Astrocyte (in vitro differentiated cells and primary cell): Measurements from ENCODE around the gene SZRD1. TPM values are rescaled to one million over a fixed set of nuclear protein-coding genes. Genes with fewer than 3 reads are reported as not detected.

Experiments
- DNase-seq: peaks from one replicate; pipeline ENCODE4 v3.0.0-alpha.2; 2010; ENCODE audit warnings: low read depth
- FAIRE-seq: peaks from 2 replicates; lab custom pipeline; 2011; peaks lifted over from hg19 to GRCh38; lab: Jason Lieb, UNC
- H2AFZ ChIP-seq: 2 replicates; pipeline ENCODE4 v1.6.0; 2012; ENCODE audit warnings: low read depth, low read length, inconsistent platforms
- H3K27ac ChIP-seq: 2 replicates; pipeline ENCODE4 v1.5.1; 2011; ENCODE audit warnings: low read depth, low read length, inconsistent platforms
- H3K27me3 ChIP-seq: 2 replicates; pipeline ENCODE4 v1.6.0; 2011; ENCODE audit warnings: low read length, inconsistent platforms; ENCODE audit not compliant: insufficient read depth
- H3K36me3 ChIP-seq: 2 replicates; pipeline ENCODE4 v1.5.1; 2011; ENCODE audit warnings: low read length, inconsistent platforms; ENCODE audit not compliant: insufficient read depth
- H3K4me1 ChIP-seq: 2 replicates; pipeline ENCODE4 v1.5.1; 2011; ENCODE audit warnings: low read length, inconsistent platforms; ENCODE audit not compliant: insufficient read depth
- H3K4me2 ChIP-seq: 2 replicates; pipeline ENCODE4 v1.6.0; 2012; ENCODE audit warnings: low read length, inconsistent platforms
- H3K4me3 ChIP-seq: 2 replicates; pipeline ENCODE4 v1.5.1; 2011; ENCODE audit warnings: low read depth, mild to moderate bottlenecking, low read length, inconsistent platforms; ENCODE audit not compliant: insufficient read depth
- H3K79me2 ChIP-seq: 2 replicates; pipeline ENCODE4 v1.6.0; 2012; ENCODE audit warnings: mild to moderate bottlenecking, low read length, inconsistent platforms; ENCODE audit not compliant: insufficient read depth
- H3K9ac ChIP-seq: 2 replicates; pipeline ENCODE4 v1.6.0; 2012; ENCODE audit warnings: mild to moderate bottlenecking, low read length, inconsistent platforms
- H3K9me3 ChIP-seq: 2 replicates; pipeline ENCODE4 v1.5.1; 2012; ENCODE audit warnings: low read depth, mild to moderate bottlenecking, low read length, inconsistent platforms; ENCODE audit not compliant: insufficient read depth
- H4K20me1 ChIP-seq: 2 replicates; pipeline ENCODE4 v1.6.0; 2012; ENCODE audit warnings: low read length, inconsistent platforms; ENCODE audit not compliant: insufficient read depth
- H3K27ac Mint-ChIP-seq: one replicate; pipeline ENCODE4 v1.8.0; 2021; ENCODE audit warnings: mild to moderate bottlenecking, mixed read lengths; ENCODE audit not compliant: unreplicated experiment
- H3K27me3 Mint-ChIP-seq: one replicate; pipeline ENCODE4 v1.8.0; 2021; ENCODE audit warnings: low read depth, mixed read lengths; ENCODE audit not compliant: unreplicated experiment
- H3K36me3 Mint-ChIP-seq: one replicate; pipeline ENCODE4 v1.8.0; 2021; ENCODE audit warnings: low read depth, mixed read lengths; ENCODE audit not compliant: unreplicated experiment
- H3K4me1 Mint-ChIP-seq: one replicate; pipeline ENCODE4 v1.8.0; 2021; ENCODE audit warnings: low read depth, mixed read lengths; ENCODE audit not compliant: unreplicated experiment
- H3K4me3 Mint-ChIP-seq: one replicate; pipeline ENCODE4 v1.8.0; 2021; ENCODE audit warnings: mild to moderate bottlenecking, moderate library complexity, mixed read lengths; ENCODE audit not compliant: unreplicated experiment
- H3K9me3 Mint-ChIP-seq: one replicate; pipeline ENCODE4 v1.8.0; 2021; ENCODE audit warnings: mild to moderate bottlenecking, mixed read lengths; ENCODE audit not compliant: unreplicated experiment
- EZH2 ChIP-seq: IDR thresholded peaks from 2 replicates; pipeline ENCODE4 v1.6.1; 2012; ENCODE audit warnings: mild to moderate bottlenecking, low read length, inconsistent platforms; ENCODE audit not compliant: insufficient read depth
- total RNA-seq: library from RNA; stranded (reverse); gene quantifications from 2 replicates; pipeline ENCODE4 v1.2.1, GENCODE V29; 2021
- TF ChIP-seq, protein P1 (sequence below): IDR thresholded peaks from 2 replicates; pipeline ENCODE4 v1.5.1; 2011; ENCODE audit warnings: low read depth, mild to moderate bottlenecking, inconsistent platforms, low read length, moderate library complexity; ENCODE audit not compliant: insufficient read depth

SZRD1 gene
- total RNA-seq, 1 donor from 2014 or later, result 165 TPM

DNA sequence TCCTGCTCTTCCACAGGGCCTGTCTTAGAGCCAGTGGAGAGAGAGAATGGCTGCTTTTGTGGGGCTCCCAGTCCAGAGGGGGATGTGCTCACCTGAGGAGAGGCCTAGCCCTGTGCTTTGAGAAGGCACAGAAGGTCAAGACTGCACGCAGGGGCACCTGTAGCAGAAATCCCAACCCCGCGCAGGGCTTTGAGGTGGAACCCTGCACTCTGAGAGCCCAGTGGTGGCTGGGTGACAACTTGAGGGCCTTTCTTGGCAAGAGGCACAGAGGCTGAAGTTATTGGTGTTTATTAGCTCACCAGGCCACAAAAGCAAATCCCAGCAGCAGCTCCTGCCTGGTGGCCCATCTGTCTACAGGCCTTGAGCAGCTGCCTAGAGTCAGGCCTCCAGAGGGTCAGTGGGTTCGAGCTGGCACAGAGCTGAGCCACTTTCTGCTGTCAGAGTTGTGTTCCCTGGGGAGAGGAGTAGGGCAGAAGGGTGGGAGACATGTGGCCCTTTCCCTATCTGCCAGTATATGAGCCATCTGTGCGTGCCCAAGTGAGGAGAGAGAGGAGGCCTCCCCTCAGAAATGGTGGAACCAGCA is 31.4 kb downstream of the SZRD1 start:
- Mint-ChIP-seq H3K27me3 (no peaks in the 10 kb centered on the region), H3K4me1 (peaks cover 28% of the 10 kb centered on the region), H3K4me3 (no peak overlapping the region), H3K36me3 (peaks cover 16% of the 10 kb centered on the region), H3K9me3 (no peaks in the 10 kb centered on the region), H3K27ac (no peak overlapping the region)
- no peaks in the 10 kb centered on the region for H3K9me3 ChIP-seq
- peaks cover 37% of the 10 kb centered on the region for H3K79me2 ChIP-seq
- H3K4me1 ChIP-seq, result peaks cover 13% of the 10 kb centered on the region
- no peak overlapping the region for H3K27ac ChIP-seq
- DNase-seq (no peak), FAIRE-seq (no peak)
- no peak overlapping the region for H3K9ac ChIP-seq
- TF ChIP-seq EZH2, result no peak
- TF ChIP-seq, protein P1, sequence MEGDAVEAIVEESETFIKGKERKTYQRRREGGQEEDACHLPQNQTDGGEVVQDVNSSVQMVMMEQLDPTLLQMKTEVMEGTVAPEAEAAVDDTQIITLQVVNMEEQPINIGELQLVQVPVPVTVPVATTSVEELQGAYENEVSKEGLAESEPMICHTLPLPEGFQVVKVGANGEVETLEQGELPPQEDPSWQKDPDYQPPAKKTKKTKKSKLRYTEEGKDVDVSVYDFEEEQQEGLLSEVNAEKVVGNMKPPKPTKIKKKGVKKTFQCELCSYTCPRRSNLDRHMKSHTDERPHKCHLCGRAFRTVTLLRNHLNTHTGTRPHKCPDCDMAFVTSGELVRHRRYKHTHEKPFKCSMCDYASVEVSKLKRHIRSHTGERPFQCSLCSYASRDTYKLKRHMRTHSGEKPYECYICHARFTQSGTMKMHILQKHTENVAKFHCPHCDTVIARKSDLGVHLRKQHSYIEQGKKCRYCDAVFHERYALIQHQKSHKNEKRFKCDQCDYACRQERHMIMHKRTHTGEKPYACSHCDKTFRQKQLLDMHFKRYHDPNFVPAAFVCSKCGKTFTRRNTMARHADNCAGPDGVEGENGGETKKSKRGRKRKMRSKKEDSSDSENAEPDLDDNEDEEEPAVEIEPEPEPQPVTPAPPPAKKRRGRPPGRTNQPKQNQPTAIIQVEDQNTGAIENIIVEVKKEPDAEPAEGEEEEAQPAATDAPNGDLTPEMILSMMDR, result no peak
- H4K20me1 ChIP-seq, result peaks cover 40% of the 10 kb centered on the region
- H3K36me3 ChIP-seq, result peaks cover 6% of the 10 kb centered on the region
- no peaks in the 10 kb centered on the region for H3K27me3 ChIP-seq
- H3K4me2 ChIP-seq, result no peak overlapping the region
- no peak overlapping the region for H3K4me3 ChIP-seq
- no peak overlapping the region for H2AFZ ChIP-seq

DNA sequence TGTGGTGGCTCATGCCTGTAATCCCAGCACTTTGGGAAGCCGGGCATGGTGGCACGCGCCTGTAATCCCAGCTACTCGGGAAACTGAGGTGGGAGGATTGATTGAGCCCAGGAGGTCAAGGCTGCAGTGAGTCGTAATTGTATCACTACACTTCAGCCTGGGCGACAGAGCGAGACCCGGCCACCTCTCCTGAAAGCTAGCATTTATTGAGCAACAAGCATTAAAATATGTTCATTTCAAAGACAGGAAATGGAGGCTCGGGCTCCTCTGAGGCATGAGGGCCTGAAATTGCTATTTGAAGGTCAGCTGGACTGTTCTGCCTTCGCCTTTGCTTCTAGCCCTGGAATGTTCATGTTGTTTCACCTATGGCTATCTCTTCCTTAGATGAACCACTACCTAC is 35.7 kb downstream of the SZRD1 start:
- Histone ChIP-seq H3K36me3 (no peaks in the 10 kb centered on the region), H3K27ac (no peak overlapping the region), H3K4me1 (no peaks in the 10 kb centered on the region), H3K4me2 (no peak overlapping the region), H3K4me3 (no peak overlapping the region), H3K9ac (no peak overlapping the region), H4K20me1 (peaks cover 5% of the 10 kb centered on the region), H3K9me3 (no peaks in the 10 kb centered on the region), H3K27me3 (no peaks in the 10 kb centered on the region), H3K79me2 (no peaks in the 10 kb centered on the region), H2AFZ (no peak overlapping the region)
- H3K4me3 Mint-ChIP-seq, result no peak overlapping the region
- H3K9me3 Mint-ChIP-seq, result no peaks in the 10 kb centered on the region
- H3K36me3 Mint-ChIP-seq, result peaks cover 9% of the 10 kb centered on the region
- H3K27me3 Mint-ChIP-seq, result no peaks in the 10 kb centered on the region
- no peak for DNase-seq
- peaks cover 6% of the 10 kb centered on the region for H3K4me1 Mint-ChIP-seq
- TF ChIP-seq, protein P1, result no peak
- TF ChIP-seq EZH2, result no peak
- no peak overlapping the region for H3K27ac Mint-ChIP-seq
- FAIRE-seq, result no peak

DNA sequence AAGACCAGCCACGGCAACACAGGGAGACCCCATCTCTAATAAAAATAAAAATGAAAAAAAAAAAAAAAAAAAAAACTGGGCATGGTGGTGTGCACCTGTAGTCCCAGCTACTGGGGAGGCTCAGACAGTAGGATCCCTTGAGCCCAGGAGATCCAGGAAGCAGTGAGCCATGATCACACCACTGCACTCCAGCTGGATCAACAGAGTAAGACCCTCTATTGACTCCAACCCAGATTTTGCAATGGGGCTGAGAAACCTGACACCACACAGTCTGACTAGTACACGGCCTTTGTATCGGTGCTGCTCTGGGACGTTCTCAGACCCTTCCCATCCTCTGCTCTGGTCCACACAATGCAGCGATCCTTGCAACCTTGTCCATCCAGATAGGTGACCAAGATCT is 38.4 kb downstream of the SZRD1 start:
- Mint-ChIP-seq H3K27ac (no peak overlapping the region), H3K9me3 (no peaks in the 10 kb centered on the region), H3K36me3 (peaks cover 3% of the 10 kb centered on the region), H3K4me3 (no peak overlapping the region), H3K27me3 (peaks cover 11% of the 10 kb centered on the region), H3K4me1 (peaks cover 6% of the 10 kb centered on the region)
- Histone ChIP-seq H3K4me2 (no peak overlapping the region), H3K4me1 (no peaks in the 10 kb centered on the region), H3K79me2 (no peaks in the 10 kb centered on the region), H3K9me3 (no peaks in the 10 kb centered on the region), H3K36me3 (no peaks in the 10 kb centered on the region), H2AFZ (no peak overlapping the region), H3K27ac (no peak overlapping the region), H3K27me3 (no peaks in the 10 kb centered on the region), H4K20me1 (peaks cover 2% of the 10 kb centered on the region), H3K9ac (no peak overlapping the region), H3K4me3 (no peak overlapping the region)
- no peak for TF ChIP-seq EZH2
- TF ChIP-seq, protein P1, result no peak
- no peak for DNase-seq
- no peak for FAIRE-seq
